Measurements from ENCODE around the gene MYO7A.

Gene MYO7A

GRCh38 chr11:77187776-77188632 is 60.0 kb downstream of the MYO7A start:
- DNase-seq: peak; percentile 65

- DNase-seq: peak; percentile 84
Measured at GRCh38 chr11:77188633-77189491, 60.8 kb downstream of the MYO7A start.

GRCh38 chr11:77189588-77190210 is 61.7 kb downstream of the MYO7A start:
- DNase-seq: no peak

DNA sequence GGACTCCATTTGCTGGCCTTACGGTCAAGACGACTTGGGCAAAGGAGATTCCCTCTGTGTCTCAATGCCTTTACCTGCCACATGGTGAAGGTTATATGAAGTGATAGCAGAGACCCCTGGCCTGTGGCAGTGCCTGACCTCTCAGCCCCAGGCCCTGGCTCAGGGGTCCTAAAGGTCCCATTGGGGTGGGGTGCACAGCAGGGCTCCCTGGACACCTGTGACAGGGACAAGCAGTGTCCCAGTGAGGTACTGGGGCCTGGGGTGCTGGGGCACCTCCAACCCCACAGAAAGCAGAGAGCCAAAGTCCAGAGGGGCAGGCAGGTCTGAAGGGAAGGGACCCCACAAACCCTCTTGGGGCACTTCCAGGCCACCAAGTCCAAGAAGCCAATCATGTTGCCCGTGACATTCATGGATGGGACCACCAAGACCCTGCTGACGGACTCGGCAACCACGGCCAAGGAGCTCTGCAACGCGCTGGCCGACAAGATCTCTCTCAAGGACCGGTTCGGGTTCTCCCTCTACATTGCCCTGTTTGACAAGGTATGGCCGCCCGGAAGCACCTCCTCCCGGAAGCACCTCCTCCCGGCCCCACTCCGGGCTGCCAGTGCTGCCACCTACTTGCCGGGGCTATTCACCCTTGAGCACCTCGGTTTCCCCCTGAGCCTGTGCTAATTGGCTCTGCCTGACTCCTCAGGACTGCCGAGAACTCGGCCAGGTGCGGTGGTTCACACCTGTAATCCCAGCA is 62.5 kb downstream of the MYO7A start:
- no peak for DNase-seq

GRCh38 chr11:77191429-77191822 is 63.4 kb downstream of the MYO7A start:
- DNase-seq: peak; percentile 57

DNA sequence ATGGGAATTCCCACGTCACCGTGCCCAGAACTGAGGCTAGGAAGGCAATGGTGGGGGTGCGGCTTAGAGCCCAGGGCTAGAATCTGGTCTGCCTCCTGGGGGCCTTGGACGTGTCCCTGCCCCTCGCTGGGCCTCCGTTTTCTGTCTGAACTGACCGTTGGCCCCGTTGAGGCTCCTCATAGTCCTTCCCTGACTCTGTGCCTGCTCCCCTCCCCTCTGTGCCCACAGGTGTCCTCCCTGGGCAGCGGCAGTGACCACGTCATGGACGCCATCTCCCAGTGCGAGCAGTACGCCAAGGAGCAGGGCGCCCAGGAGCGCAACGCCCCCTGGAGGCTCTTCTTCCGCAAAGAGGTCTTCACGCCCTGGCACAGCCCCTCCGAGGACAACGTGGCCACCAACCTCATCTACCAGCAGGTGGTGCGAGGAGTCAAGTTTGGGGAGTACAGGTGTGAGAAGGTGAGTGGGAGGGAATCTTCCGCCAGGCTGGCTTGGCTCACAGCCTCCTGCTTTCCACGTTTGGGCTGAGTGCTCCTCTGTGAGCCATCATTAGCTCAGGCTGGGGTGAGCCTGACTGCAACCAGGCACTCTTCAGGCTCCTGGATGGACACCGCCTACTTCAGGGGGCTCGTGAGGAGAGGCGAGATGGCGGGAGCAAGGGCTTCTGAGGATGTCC is 63.9 kb downstream of the MYO7A start:
- peak; percentile 90 for DNase-seq

- DNase-seq: no peak
Measured at GRCh38 chr11:77193167-77193566, 65.1 kb downstream of the MYO7A start.

- no peak for DNase-seq
Measured at GRCh38 chr11:77193911-77194830, 66.1 kb downstream of the MYO7A start.

DNA sequence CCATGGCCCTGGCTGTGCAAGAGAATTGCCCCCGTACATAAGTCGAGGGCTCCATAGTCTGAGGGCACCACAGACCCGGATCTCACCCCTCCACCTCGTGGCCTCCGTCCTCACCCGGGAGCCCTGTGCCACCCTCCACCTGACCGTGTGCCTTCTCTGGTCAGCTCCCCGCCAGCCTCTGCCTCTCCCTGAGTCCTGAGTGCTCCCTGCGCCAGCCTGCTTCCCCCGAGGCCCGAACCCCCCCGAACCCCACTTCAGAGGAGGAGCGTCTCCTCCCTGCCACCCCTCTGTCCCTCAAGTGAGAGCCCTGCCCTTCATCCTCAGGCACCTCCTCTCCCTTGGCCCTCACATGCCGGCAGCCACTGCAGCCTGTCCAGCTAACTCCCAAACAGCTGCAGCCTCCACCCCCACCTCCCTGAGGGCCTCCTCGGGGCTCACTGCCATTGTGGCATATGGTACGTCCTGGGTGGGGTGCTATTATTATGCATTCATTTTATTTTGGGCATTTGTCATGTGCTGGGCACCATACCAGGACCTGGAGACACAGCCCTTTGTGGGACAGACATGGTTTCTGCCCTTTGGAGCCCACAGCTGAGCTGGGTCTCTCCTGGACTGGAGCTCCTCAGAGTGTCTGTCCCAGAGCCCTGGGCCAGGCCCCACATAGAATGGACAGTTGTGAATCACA is 67.2 kb downstream of the MYO7A start:
- no peak for DNase-seq

DNA sequence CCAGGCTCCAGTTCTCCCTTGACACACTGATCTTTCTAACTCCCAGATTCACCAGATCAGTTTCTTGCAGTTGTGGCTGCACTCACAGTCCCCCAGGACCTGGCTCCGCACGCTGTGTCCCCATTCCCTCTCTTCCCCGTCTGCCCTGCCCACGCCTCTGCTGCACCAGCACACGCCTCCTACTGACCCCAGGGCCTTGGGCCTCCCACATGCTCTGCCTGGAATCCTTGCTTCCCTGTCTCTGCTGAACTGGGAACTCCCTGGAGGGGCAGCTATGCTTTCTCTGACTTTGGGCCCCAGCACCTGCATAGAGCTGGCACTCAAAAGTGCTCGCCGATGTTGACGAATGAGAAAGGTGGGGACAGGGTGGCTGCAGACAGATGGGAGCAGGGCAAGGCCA is 68.9 kb downstream of the MYO7A start:
- no peak for DNase-seq

DNA sequence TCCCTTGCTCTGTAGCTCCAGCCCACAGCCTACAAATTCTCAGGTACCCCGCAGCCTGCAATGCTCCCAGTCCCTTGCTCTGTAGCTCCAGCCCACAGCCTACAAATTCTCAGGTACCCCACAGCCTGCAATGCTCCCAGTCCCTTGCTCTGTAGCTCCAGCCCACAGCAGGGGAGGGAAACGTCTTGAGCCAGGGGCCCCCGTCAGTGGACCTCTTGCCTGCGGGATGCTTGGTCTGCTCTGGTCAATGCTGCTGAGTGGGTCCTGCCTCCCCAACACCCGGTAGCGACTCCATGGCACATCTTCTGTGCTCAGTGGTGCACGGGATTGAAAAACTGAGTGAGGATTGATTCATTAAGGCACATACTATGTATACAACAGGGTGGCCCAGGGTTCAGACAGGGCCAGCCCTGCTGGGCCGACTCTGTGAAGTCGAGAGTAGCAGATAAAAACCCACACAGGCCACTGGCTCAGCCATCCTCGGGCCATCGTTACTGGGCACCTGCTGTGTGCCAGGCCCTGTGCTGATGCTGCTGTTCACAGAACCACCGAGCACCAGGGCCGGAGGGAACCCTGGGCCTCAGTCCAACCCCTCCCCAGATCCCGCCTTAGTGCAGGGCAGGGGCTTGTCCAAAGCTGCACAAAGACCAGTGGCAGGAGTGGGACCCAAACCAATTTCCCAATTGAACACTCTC is 69.7 kb downstream of the MYO7A start:
- no peak for DNase-seq

DNA sequence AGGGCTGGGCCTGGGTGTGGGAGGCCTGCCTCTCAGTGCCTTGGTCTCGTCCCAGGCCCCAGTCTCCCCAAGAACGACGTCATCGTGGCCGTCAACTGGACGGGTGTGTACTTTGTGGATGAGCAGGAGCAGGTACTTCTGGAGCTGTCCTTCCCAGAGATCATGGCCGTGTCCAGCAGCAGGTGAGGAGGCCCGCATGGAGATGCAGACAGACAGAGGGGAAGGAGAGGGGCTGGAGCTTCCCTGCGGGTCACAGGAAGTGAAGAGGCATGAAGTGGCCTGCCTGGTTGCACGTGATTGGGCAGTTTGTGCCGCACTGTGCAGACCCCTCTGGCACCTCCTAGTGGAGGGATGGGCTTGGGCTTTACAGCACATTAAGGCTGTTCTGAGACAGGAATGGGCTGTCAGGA is 70.4 kb downstream of the MYO7A start:
- no peak for DNase-seq

DNA sequence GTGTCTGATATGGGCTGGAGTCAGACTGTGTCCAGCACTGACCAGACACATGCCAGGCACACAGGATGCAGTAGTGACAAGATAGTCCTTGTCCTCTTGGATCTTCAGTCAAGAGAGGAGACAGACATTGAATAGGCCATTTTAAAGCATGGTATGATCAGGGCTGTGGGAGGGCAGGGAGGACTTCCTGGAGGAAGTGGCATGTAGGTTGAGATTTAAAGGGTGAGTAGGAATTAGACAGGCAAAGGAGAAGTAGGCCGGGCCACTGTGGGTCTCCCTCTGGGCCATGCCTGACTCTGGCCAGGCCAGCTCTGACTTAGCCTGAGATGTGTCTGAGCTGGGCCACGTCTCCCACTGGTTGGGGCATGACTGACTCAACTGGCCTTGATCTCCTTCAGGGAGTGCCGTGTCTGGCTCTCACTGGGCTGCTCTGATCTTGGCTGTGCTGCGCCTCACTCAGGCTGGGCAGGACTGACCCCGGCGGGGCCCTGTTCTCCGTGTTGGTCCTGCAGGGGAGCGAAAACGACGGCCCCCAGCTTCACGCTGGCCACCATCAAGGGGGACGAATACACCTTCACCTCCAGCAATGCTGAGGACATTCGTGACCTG is 71.2 kb downstream of the MYO7A start:
- DNase-seq: no peak

- DNase-seq: no peak
Measured at GRCh38 chr11:77200351-77201268, 72.6 kb downstream of the MYO7A start.

GRCh38 chr11:77201370-77201769 is 73.3 kb downstream of the MYO7A start:
- no peak for DNase-seq

DNA sequence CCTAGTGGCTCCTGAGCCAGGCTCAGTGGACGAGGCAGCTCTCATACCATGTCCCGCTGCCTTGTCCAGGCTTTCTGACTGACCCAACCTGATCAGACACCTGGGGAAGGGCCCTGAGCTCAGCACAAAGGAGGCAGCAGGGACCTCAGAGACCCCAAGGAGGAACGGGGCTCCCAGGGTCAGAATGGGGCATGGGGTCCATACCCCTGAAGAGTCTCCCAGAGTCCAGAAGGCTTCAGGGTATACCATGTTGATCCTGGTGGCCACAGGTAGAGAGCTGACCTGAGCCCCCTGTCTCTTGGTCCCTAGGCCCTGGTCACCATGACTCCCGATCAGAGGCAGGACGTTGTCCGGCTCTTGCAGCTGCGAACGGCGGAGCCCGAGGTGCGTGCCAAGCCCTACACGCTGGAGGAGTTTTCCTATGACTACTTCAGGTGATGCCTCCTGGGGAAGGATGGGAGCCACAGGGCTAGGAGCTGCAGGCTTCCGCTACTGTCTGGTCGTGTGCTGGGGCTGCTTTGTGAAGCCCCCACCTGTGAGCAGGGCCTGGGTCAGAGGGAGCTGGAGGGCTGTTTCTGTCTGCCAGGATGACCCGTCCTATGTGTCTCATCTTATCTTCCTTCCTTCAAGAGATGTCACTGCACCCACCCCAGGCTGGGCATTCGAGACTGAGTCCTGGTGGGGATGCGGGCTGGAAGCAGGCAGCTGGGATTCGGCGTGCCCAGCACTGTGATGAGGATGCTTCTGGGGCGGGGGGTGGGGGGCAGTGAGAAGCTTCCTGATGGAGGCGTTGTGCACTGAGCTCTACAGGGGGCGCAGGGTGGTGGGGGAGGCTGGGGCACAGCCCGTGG is 74.2 kb downstream of the MYO7A start:
- no peak for DNase-seq
